OCI-LY7 (cell line): ENCODE data around the gene HDAC4. TPM values are rescaled to one million over a fixed set of nuclear protein-coding genes. Genes with fewer than 3 reads are reported as not detected.

Source experiments
- BruUV-seq: library from RNA; stranded (reverse); fragments of 400-500 nt; replicated peaks from 2 replicates; lab custom pipeline; 2021; lab: Mats Ljungman, UMichigan
- CTCF ChIA-PET: fragments of 300-600 bp; sonication (Branson Sonifier 250); formaldehyde crosslinking; loops from one replicate; lab custom pipeline; 2022; ENCODE audit warnings: antibody characterized with exemption; ENCODE audit not compliant: unreplicated experiment; lab: Charles Lee
- POLR2A ChIA-PET: fragments of 300-600 bp; sonication (Branson Sonifier 250); formaldehyde crosslinking; loops from one replicate; lab custom pipeline; 2022; ENCODE audit warnings: antibody characterized with exemption; lab: Charles Lee
- DNase-seq: peaks from one replicate; pipeline ENCODE4 v3.0.0-alpha.2; 2015; ENCODE audit warnings: low spot score
- H2AFZ ChIP-seq: fragments of 200-600 bp; sonication (generic), shearing (Covaris generic); 2 replicates; pipeline ENCODE4 v1.6.1; 2014; ENCODE audit warnings: mild to moderate bottlenecking, antibody characterized with exemption, low read length, moderate library complexity
- H3K27ac ChIP-seq: fragments of 200-600 bp; sonication (generic); 2 replicates; pipeline ENCODE4 v1.5.1; 2014; ENCODE audit warnings: mixed run types, low read depth, mild to moderate bottlenecking, moderate library complexity, low read length, inconsistent platforms; ENCODE audit not compliant: poor library complexity, severe bottlenecking
- H3K36me3 ChIP-seq: fragments of 200-600 bp; sonication (generic); 2 replicates; pipeline ENCODE4 v1.6.1; 2014; ENCODE audit warnings: mild to moderate bottlenecking, antibody characterized with exemption, low read length, moderate library complexity, mixed read lengths; ENCODE audit not compliant: insufficient read depth
- H3K4me1 ChIP-seq: fragments of 200-600 bp; sonication (generic); 2 replicates; pipeline ENCODE4 v1.5.1; 2014; ENCODE audit warnings: mild to moderate bottlenecking, low read length; ENCODE audit not compliant: insufficient read depth, poor library complexity, severe bottlenecking
- H3K4me2 ChIP-seq: fragments of 200-600 bp; sonication (generic); 2 replicates; pipeline ENCODE4 v1.6.1; 2014; ENCODE audit warnings: mild to moderate bottlenecking, low read length
- H3K4me3 ChIP-seq: fragments of 200-600 bp; sonication (generic); 2 replicates; pipeline ENCODE4 v1.5.1; 2014; ENCODE audit warnings: mild to moderate bottlenecking, low read depth, low read length; ENCODE audit not compliant: poor library complexity, severe bottlenecking
- H3K79me2 ChIP-seq: fragments of 200-600 bp; sonication (generic); 2 replicates; pipeline ENCODE4 v1.6.1; 2016; ENCODE audit warnings: low read depth, mild to moderate bottlenecking, low read length, moderate library complexity, mixed read lengths; ENCODE audit not compliant: insufficient read depth
- H3K9me2 ChIP-seq: fragments of 200-600 bp; sonication (generic); 2 replicates; pipeline ENCODE4 v1.6.1; 2016; ENCODE audit warnings: mild to moderate bottlenecking, low read length, mixed read lengths; ENCODE audit not compliant: insufficient read depth
- H3K9me3 ChIP-seq: fragments of 200-600 bp; sonication (generic); 2 replicates; pipeline ENCODE4 v1.6.1; 2014; ENCODE audit warnings: mild to moderate bottlenecking, mixed run types, low read length, mixed read lengths
- H4K20me1 ChIP-seq: fragments of 200-600 bp; sonication (generic); 2 replicates; pipeline ENCODE4 v1.6.1; 2014; ENCODE audit warnings: mild to moderate bottlenecking, antibody characterized with exemption, low read length, moderate library complexity, mixed read lengths; ENCODE audit not compliant: insufficient read depth
- EZH2phosphoT487 ChIP-seq: fragments of 200-600 bp; sonication (generic); IDR thresholded peaks from 2 replicates; pipeline ENCODE4 v1.6.1; 2018; ENCODE audit warnings: low read depth, borderline replicate concordance, mild to moderate bottlenecking, mixed run types, antibody characterized with exemption, low read length, moderate library complexity, mixed read lengths
- intact Hi-C: fragments of 100-400 bp; cut with micrococcal nuclease; formaldehyde crosslinking; loops from one replicate; pipeline ENCODE4 v1.10.0; 2022; ENCODE audit not compliant: unreplicated experiment
- total RNA-seq, 2 experiments: library from RNA; depleted of rRNA in 1 of 2; stranded (reverse); fragments of >200 nt in 1 of 2; shearing (Covaris generic) in 1 of 2; gene quantifications; 2 replicates each; pipeline ENCODE4 v1.2.3, GENCODE V29; 2014 to 2022
- TF ChIP-seq, protein P1 (sequence below): fragments of 200-600 bp; sonication (generic); conservative IDR thresholded peaks from 2 replicates; pipeline ENCODE4 v1.5.1; 2014; ENCODE audit warnings: mild to moderate bottlenecking, antibody characterized with exemption, low read length, moderate library complexity, mixed read lengths

HDAC4 gene
- total RNA-seq, 2 experiments from 2014 or later: 10.2 to 20.6 TPM

DNA sequence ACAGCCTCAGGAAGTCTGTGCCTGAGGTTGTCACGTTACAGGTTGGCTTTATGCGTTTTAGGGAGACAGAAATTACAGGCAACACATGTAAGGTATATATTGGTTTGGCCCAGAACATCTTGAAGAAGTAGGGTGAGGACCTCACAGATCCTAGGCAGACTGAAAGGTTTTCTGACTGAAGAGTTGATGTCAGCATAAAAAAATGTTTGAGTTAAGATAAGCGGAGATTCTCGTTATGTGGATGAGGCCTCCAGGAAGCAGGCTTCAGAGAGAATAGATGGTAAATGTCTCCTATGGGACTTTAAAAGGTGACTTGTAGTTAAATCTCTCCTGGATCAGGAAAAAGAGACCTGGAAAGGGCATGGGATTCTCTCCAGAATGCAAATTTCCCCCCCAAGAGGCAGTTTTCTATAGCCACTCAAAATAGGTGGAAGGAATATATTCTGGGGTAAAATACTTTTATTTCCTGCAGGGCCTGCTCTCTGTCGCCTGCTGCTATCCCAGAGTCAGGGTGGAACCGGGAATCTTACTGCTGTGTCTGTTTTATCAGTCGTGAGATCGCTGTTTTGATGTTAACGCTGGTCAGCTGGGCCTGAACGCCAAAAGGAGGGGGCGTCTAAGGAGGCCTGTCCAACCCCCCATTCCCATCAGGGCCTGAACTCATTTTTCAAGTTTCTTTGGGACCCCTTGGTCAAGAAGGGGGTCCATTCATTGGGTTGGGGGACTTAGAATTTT lies 171.1 kb downstream of the HDAC4 start:
- intact Hi-C loops: no loop called here
- TF ChIP-seq, protein P1, sequence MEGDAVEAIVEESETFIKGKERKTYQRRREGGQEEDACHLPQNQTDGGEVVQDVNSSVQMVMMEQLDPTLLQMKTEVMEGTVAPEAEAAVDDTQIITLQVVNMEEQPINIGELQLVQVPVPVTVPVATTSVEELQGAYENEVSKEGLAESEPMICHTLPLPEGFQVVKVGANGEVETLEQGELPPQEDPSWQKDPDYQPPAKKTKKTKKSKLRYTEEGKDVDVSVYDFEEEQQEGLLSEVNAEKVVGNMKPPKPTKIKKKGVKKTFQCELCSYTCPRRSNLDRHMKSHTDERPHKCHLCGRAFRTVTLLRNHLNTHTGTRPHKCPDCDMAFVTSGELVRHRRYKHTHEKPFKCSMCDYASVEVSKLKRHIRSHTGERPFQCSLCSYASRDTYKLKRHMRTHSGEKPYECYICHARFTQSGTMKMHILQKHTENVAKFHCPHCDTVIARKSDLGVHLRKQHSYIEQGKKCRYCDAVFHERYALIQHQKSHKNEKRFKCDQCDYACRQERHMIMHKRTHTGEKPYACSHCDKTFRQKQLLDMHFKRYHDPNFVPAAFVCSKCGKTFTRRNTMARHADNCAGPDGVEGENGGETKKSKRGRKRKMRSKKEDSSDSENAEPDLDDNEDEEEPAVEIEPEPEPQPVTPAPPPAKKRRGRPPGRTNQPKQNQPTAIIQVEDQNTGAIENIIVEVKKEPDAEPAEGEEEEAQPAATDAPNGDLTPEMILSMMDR: no peak
- TF ChIP-seq EZH2phosphoT487: no peak
- POLR2A ChIA-PET: no interaction called here

DNA sequence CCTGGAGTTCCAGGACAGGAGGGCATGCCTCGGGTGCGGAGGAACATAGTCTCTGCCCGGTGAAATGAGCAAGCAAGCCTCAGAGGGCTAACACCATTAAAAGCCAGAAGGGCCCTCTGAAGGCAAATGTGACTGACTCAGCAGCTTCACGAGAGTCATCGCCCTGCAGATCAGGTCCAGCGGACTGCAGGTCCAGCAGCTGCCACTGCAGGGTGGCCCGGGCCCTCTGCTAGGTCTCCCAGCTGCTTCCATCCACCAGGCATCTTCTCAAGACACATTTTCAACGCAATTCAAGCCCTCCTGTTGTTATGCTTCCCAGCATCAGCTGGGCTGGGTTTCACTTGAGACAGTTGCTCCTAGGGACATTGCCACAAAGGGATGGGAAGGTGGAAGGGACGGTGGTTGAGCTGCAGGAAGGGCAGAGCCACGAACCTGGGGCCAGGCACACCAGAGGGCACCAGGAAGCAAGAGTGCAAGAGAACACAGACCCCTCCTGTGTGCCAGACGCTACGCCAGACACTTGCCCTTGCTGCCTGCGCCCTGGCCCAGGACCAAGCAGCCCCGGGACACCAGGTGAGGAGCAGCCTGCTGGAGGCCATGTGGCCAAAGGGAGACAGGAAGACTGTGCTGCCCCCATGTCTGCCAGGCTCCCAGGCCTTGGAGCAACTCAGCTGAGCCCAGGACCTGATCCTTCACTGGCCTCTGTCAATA lies 173.0 kb downstream of the HDAC4 start:
- Histone ChIP-seq H3K4me2 (no peak overlapping the region), H3K79me2 (no peaks in the 10 kb centered on the region), H4K20me1 (no peaks in the 10 kb centered on the region), H3K9me2 (no peaks in the 10 kb centered on the region), H3K4me3 (no peak overlapping the region), H2AFZ (no peak overlapping the region), H3K27ac (no peak overlapping the region), H3K9me3 (no peaks in the 10 kb centered on the region), H3K4me1 (no peaks in the 10 kb centered on the region), H3K36me3 (no peaks in the 10 kb centered on the region)
- intact Hi-C loops: no loop called here
- TF ChIP-seq, protein P1: no peak
- TF ChIP-seq EZH2phosphoT487: no peak
- DNase-seq: no peak
- POLR2A ChIA-PET: no interaction called here
- no TSS peak for BruUV-seq
- CTCF ChIA-PET: no interaction called here

More for the DNA sequence above, 171.1 kb downstream of the HDAC4 start:
- no peak overlapping the region for H3K4me3 ChIP-seq
- H4K20me1 ChIP-seq: no peaks in the 10 kb centered on the region; the same call in 1 of the 2 replicates
- no peaks in the 10 kb centered on the region for H3K4me1 ChIP-seq
- H3K27ac ChIP-seq: no peak overlapping the region
- no peaks in the 10 kb centered on the region for H3K9me2 ChIP-seq
- no peak overlapping the region for H2AFZ ChIP-seq
- DNase-seq: no peak
- H3K4me2 ChIP-seq: no peak overlapping the region
- BruUV-seq: no TSS peak
- no peaks in the 10 kb centered on the region for H3K9me3 ChIP-seq
- CTCF ChIA-PET: no interaction called here
- H3K79me2 ChIP-seq: no peaks in the 10 kb centered on the region
- no peaks in the 10 kb centered on the region for H3K36me3 ChIP-seq
